Superior temporal gyrus (tissue), 1 donor: ENCODE results near the gene NENF.
A peak's percentile ranks its signal among the peaks of the same experiment; 100 is the strongest.

ENCODE experiments used
- DNase-seq: peaks from one replicate; pipeline ENCODE4 v3.0.0-alpha.2; 2016; ENCODE audit errors: extremely low spot score

NENF gene

DNA sequence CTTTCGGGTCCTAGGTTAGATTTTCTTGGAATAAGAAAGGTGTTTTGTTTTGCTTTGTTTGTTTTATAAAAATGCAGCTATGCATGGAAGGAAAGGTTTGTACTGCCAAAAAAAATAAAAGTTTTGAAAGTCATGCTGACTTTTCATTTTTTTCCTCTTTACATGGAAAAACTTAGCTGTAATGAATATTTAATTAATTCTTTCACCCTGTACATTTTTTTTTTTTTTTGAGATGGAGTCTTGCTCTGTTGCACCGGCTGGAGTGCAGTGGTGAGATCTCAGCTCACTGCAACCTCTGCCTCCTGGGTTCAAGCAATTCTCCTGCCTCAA, 48.7 kb downstream of the NENF start:
- DNase-seq, result no peak

GRCh38 chr1:212482006-212482636, 49.4 kb downstream of the NENF start:
- DNase-seq, result no peak

GRCh38 chr1:212482637-212483441, 50.1 kb downstream of the NENF start:
- DNase-seq, result no peak

GRCh38 chr1:212484701-212485570, 52.2 kb downstream of the NENF start:
- DNase-seq, result no peak

DNA sequence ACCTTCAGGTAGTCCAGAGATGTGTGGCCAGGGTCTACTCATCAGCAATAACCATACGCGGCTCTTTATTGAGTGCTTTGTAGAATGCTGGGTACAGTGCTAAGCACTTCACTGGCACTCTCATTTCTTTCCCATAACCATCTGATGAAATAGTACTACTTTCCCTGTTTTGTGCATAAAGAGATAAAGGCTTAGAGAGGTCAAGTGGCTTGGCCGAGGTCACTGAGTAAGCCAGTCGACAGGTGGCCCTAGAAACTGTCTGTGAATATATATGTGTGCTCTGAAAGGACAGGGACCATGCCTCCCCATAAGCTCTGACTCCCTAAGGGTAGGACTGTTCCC, 52.8 kb downstream of the NENF start:
- no peak for DNase-seq

- no peak for DNase-seq
Measured at GRCh38 chr1:212485913-212486618, 53.3 kb downstream of the NENF start.

DNA sequence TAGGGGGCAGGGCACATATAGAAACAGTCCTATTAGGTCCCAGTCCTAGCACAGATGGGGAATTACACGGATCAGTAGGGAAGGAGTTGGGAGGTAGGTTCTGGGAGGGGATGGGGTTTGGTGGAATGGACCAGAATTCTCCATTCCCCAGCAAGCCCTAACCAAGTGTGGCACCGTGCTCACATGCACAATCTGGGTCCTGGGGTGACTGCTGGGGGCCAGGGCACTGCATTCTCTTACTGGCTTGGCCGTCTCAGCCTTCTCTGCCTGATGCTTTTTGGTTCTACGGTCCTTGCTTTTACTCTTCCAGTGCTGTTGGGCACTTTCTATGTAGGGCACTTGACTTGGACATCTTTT, 53.9 kb downstream of the NENF start:
- DNase-seq, result no peak

DNA sequence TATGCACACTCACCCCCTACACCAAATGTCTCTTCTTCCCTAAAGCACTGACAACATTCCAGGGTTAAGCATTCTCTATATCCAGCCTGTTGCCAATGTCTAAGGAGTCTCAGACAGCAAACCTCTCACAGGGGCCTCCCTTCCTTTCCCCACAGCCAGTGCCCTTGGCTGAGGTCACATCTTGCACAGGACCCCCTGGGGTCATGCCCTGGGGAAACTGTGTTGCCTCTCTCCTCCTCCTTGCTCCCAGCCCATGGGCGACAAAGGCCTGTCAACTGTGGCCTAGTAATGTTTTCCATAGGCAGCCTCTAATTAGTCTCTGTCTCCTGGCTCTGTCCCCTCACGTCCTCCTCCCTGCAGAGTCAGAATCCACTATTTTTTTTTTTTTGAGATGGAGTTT, 54.6 kb downstream of the NENF start:
- no peak for DNase-seq

DNA sequence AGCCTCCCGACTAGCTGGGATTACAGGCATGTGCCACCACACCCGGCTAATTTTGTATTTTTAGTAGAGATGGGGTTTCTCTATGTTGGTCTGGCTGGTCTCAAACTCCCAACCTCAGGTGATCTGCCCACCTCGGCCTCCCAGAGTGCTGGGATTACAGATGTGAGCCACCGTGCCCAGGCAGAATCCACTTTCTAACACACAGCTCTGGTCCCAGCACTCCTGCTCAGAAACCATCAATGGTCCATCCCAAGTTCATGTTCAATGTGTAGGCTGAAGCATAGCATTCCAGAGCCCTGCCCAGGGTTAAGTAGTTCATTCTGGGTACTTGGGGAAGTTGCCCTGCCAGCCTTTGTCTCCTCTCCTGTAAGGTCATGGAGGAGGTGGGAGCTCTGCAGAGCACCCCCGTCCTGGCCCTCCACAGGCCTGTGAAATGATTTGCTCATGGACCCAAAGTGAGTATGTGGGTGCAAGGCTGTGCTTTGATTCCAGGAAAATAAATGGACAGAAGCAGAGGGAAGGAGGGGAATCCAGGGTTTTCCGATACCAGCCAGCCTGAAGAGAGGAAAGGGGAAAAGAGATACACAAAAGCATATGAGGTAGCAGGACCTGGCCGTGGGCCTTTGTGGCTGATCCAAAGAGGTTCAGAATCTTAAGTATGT, 55.2 kb downstream of the NENF start:
- no peak for DNase-seq

DNA sequence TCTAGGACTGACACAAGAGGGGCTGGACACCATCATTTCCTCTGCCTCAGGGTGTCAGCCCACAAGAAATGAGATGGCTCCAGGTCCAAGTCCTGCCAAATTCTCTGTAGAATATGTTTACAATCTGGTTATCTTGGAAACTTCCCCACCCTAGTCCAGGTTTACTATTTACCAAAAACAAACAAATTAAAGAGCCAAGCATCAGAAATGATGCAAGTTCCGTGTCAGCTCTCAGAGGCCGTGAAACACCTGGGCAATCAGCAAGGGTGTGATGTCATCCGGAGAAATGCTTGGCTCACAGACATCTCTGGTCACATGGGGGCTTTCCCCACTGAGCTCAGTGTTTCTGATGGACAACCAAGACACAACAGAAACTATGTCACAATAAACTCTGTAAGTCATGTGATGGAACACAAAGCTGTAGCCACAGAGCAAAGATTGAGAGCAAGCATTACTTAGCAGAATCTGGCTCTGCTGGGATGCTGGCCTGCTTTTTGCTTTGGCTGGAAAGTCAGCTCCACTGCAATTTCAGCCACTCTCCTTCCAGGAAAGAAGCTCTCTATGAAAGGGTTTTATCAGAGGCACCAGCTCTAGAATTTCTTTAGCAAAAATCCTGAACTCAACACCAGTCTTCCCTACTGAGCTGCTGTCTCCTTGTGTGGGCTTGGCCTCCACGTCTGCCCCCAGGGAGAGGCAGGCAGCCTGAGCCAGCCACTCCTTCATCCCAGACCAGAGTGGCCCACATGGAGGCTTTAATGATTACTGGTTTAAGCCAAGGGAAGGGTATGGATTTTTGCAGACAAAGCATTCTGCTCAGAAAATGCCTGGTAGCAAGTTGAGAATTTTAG, 55.9 kb downstream of the NENF start:
- peak; percentile 85 for DNase-seq

- no peak for DNase-seq
Measured at GRCh38 chr1:212489284-212489859, 56.7 kb downstream of the NENF start.

DNA sequence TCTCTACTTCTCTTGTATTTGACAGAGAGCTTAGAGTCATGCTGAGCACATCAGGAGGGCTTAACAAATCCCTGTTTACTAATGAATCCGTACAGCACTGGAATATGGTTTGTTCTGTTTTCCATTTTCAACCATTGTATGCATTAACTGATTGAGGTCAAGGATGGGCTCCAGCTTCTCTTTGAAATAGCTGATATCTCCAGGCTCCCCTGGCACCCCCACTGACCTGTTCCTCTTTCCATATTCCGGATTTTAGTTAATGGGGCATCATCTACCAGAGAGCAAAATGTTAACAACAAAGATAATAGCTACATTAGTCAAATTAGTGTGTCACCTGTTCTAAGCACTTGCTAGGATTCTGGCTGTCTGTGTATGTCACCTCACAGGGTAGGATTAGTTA, 57.6 kb downstream of the NENF start:
- no peak for DNase-seq

DNA sequence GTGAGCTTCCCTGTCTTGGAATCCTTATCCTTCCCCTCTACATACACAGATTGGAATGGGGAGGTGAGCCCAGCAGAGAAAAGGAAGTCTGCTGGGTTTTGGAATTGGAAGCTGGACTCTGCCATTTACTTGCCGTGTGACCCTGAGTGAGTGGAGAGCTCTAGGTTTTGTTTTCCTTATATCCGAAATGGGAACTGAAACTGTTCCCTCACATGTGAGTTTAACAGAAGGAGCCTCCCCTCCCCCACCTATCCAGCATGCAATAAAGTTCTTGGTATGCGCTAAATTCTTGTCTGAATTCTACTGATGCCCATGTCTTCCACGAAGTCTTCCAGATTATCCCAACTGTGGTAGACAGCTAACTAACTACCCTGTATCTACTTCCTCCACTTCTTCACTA, 58.7 kb downstream of the NENF start:
- DNase-seq, result no peak
